HEK293 (cell line): ENCODE results near the gene ALDH7A1.

ENCODE experiments used
- FEZF1 ChIP-seq: fragments of 450-650 bp; formaldehyde crosslinking; IDR thresholded peaks from 2 replicates; pipeline ENCODE4 v1.5.1; 2016; ENCODE audit warnings: missing biosample characterization, missing genetic modification characterization
- GLIS1 ChIP-seq: fragments of 450-650 bp; formaldehyde crosslinking; IDR thresholded peaks from 2 replicates; pipeline ENCODE4 v1.5.1; 2016; ENCODE audit warnings: missing biosample characterization, missing genetic modification characterization
- HOXA7 ChIP-seq: sonication (generic); formaldehyde crosslinking; IDR thresholded peaks from 2 replicates; pipeline ENCODE4 v1.8.1; 2022; ENCODE audit warnings: missing genetic modification reagents, borderline replicate concordance
- MEIS1 ChIP-seq: sonication (generic); formaldehyde crosslinking; IDR thresholded peaks from 2 replicates; pipeline ENCODE4 v1.8.1; 2022; ENCODE audit warnings: missing genetic modification reagents, mild to moderate bottlenecking, borderline replicate concordance
- PATZ1 ChIP-seq: fragments of 450-650 bp; formaldehyde crosslinking; IDR thresholded peaks from 2 replicates; pipeline ENCODE4 v1.5.1; 2016; ENCODE audit warnings: missing biosample characterization, missing genetic modification characterization
- SP3 ChIP-seq: fragments of 450-650 bp; formaldehyde crosslinking; IDR thresholded peaks from 2 replicates; pipeline ENCODE4 v1.5.1; 2016; ENCODE audit warnings: missing biosample characterization, missing genetic modification characterization
- SP7 ChIP-seq: fragments of 450-650 bp; formaldehyde crosslinking; IDR thresholded peaks from 2 replicates; pipeline ENCODE4 v1.5.1; 2016; ENCODE audit warnings: missing biosample characterization, missing genetic modification characterization
- ZBTB7A ChIP-seq: fragments of 450-650 bp; formaldehyde crosslinking; IDR thresholded peaks from 2 replicates; pipeline ENCODE4 v1.5.1; 2016; ENCODE audit warnings: low read depth, missing biosample characterization, missing genetic modification characterization
- ZEB2 ChIP-seq: fragments of 450-650 bp; formaldehyde crosslinking; IDR thresholded peaks from 2 replicates; pipeline ENCODE4 v1.5.1; 2016; ENCODE audit warnings: missing biosample characterization, missing genetic modification characterization
- ZFP69B ChIP-seq: fragments of 450-650 bp; formaldehyde crosslinking; IDR thresholded peaks from 2 replicates; pipeline ENCODE4 v1.5.1; 2016; ENCODE audit warnings: missing biosample characterization, missing genetic modification characterization
- ZIC2 ChIP-seq: fragments of 450-650 bp; formaldehyde crosslinking; IDR thresholded peaks from 2 replicates; pipeline ENCODE4 v1.5.1; 2016; ENCODE audit warnings: missing biosample characterization, missing genetic modification characterization
- ZNF146 ChIP-seq: fragments of 450-650 bp; formaldehyde crosslinking; IDR thresholded peaks from 2 replicates; pipeline ENCODE4 v1.5.1; 2016; ENCODE audit warnings: missing biosample characterization, missing genetic modification characterization
- ZNF157 ChIP-seq: fragments of 450-650 bp; formaldehyde crosslinking; IDR thresholded peaks from 2 replicates; pipeline ENCODE4 v1.5.1; 2016; ENCODE audit warnings: missing biosample characterization, missing genetic modification characterization
- ZNF248 ChIP-seq: fragments of 450-650 bp; formaldehyde crosslinking; IDR thresholded peaks from 2 replicates; pipeline ENCODE4 v1.5.1; 2017; ENCODE audit warnings: missing biosample characterization, missing genetic modification characterization
- ZNF280D ChIP-seq: fragments of 450-650 bp; formaldehyde crosslinking; IDR thresholded peaks from 2 replicates; pipeline ENCODE4 v1.5.1; 2016; ENCODE audit warnings: missing biosample characterization, missing genetic modification characterization
- ZNF404 ChIP-seq: fragments of 450-650 bp; formaldehyde crosslinking; IDR thresholded peaks from 2 replicates; pipeline ENCODE4 v1.5.1; 2017; ENCODE audit warnings: missing biosample characterization, missing genetic modification characterization
- ZNF423 ChIP-seq: fragments of 450-650 bp; formaldehyde crosslinking; IDR thresholded peaks from 2 replicates; pipeline ENCODE4 v1.5.1; 2016; ENCODE audit warnings: missing biosample characterization, missing genetic modification characterization
- ZNF488 ChIP-seq: fragments of 450-650 bp; formaldehyde crosslinking; IDR thresholded peaks from 2 replicates; pipeline ENCODE4 v1.5.1; 2016; ENCODE audit warnings: missing biosample characterization, missing genetic modification characterization
- ZNF501 ChIP-seq: fragments of 450-650 bp; formaldehyde crosslinking; IDR thresholded peaks from 2 replicates; pipeline ENCODE4 v1.5.1; 2016; ENCODE audit warnings: missing biosample characterization, missing genetic modification characterization
- ZNF626 ChIP-seq: fragments of 450-650 bp; sonication (Bioruptor Pico); formaldehyde crosslinking; IDR thresholded peaks from 2 replicates; pipeline ENCODE4 v1.5.1; 2018; ENCODE audit warnings: missing biosample characterization, missing genetic modification characterization, inconsistent platforms
- ZNF629 ChIP-seq: fragments of 450-650 bp; formaldehyde crosslinking; IDR thresholded peaks from 2 replicates; pipeline ENCODE4 v1.5.1; 2017; ENCODE audit warnings: missing biosample characterization, missing genetic modification characterization
- ZNF639 ChIP-seq: fragments of 450-650 bp; formaldehyde crosslinking; IDR thresholded peaks from 2 replicates; pipeline ENCODE4 v1.5.1; 2016; ENCODE audit warnings: missing biosample characterization, missing genetic modification characterization
- ZNF658 ChIP-seq: fragments of 450-650 bp; formaldehyde crosslinking; IDR thresholded peaks from 2 replicates; pipeline ENCODE4; 2016; ENCODE audit warnings: missing biosample characterization, missing genetic modification characterization
- ZNF837 ChIP-seq: fragments of 450-650 bp; formaldehyde crosslinking; IDR thresholded peaks from 2 replicates; pipeline ENCODE4 v1.5.1; 2016; ENCODE audit warnings: missing biosample characterization, missing genetic modification characterization
- TF ChIP-seq, protein P1 (sequence below): fragments of 450-650 bp; formaldehyde crosslinking; optimal IDR thresholded peaks from 2 replicates; pipeline ENCODE3; 2016; ENCODE audit warnings: missing biosample characterization, mild to moderate bottlenecking, missing genetic modification characterization
- TF ChIP-seq, protein P2 (sequence below): fragments of 450-650 bp; formaldehyde crosslinking; IDR thresholded peaks from 2 replicates; pipeline ENCODE4 v1.5.0; 2017; ENCODE audit warnings: missing biosample characterization, missing genetic modification characterization, borderline replicate concordance
- TF ChIP-seq, protein P3 (sequence below): fragments of 450-650 bp; formaldehyde crosslinking; IDR thresholded peaks from 2 replicates; pipeline ENCODE4 v1.5.1; 2017; ENCODE audit warnings: missing biosample characterization, mild to moderate bottlenecking, missing genetic modification characterization, moderate library complexity
- TF ChIP-seq, protein P4 (sequence below): fragments of 450-650 bp; formaldehyde crosslinking; IDR thresholded peaks from 2 replicates; pipeline ENCODE4 v1.5.1; 2016; ENCODE audit warnings: missing biosample characterization, missing genetic modification characterization

The ALDH7A1 gene

GRCh38 chr5:126515337-126515736, 79.7 kb downstream of the ALDH7A1 start (continued):
- TF ChIP-seq ZNF488 (tag by site-specific recombination) = no peak
- no peak for TF ChIP-seq HOXA7 (CRISPR knock-in tag)
- no peak for TF ChIP-seq ZNF248 (tag by site-specific recombination)
- no peak for TF ChIP-seq ZNF837 (tag by site-specific recombination)
- no peak for TF ChIP-seq ZNF280D (tag by site-specific recombination)
- no peak for TF ChIP-seq ZNF501
- TF ChIP-seq FEZF1 (tag by site-specific recombination) = peak; percentile 72; the same call in 1 of the 2 replicates
- TF ChIP-seq ZNF639 (tag by site-specific recombination) = no peak
- no peak for TF ChIP-seq ZNF658 (tag by site-specific recombination)
- TF ChIP-seq, protein P1, sequence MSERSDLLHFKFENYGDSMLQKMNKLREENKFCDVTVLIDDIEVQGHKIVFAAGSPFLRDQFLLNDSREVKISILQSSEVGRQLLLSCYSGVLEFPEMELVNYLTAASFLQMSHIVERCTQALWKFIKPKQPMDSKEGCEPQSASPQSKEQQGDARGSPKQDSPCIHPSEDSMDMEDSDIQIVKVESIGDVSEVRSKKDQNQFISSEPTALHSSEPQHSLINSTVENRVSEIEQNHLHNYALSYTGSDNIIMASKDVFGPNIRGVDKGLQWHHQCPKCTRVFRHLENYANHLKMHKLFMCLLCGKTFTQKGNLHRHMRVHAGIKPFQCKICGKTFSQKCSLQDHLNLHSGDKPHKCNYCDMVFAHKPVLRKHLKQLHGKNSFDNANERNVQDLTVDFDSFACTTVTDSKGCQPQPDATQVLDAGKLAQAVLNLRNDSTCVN (tag by site-specific recombination) = peak; percentile 11
- TF ChIP-seq ZNF626 (tag by site-specific recombination) = no peak
- TF ChIP-seq ZNF423 = peak; percentile 45; the same call in 1 of the 2 replicates
- no peak for TF ChIP-seq ZNF157 (tag by site-specific recombination)
- no peak for TF ChIP-seq ZNF404 (tag by site-specific recombination)
- 0 out of 2 replicates have a peak, but pooled peaks have one; percentile 32 for TF ChIP-seq ZEB2 (tag by site-specific recombination)
- TF ChIP-seq MEIS1 = no peak
- 0 out of 2 replicates have a peak, but pooled peaks have one; percentile 38 for TF ChIP-seq PATZ1 (tag by site-specific recombination)
- no peak for TF ChIP-seq SP3
- TF ChIP-seq, protein P2, sequence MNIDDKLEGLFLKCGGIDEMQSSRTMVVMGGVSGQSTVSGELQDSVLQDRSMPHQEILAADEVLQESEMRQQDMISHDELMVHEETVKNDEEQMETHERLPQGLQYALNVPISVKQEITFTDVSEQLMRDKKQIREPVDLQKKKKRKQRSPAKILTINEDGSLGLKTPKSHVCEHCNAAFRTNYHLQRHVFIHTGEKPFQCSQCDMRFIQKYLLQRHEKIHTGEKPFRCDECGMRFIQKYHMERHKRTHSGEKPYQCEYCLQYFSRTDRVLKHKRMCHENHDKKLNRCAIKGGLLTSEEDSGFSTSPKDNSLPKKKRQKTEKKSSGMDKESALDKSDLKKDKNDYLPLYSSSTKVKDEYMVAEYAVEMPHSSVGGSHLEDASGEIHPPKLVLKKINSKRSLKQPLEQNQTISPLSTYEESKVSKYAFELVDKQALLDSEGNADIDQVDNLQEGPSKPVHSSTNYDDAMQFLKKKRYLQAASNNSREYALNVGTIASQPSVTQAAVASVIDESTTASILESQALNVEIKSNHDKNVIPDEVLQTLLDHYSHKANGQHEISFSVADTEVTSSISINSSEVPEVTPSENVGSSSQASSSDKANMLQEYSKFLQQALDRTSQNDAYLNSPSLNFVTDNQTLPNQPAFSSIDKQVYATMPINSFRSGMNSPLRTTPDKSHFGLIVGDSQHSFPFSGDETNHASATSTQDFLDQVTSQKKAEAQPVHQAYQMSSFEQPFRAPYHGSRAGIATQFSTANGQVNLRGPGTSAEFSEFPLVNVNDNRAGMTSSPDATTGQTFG = no peak
- TF ChIP-seq, protein P3, sequence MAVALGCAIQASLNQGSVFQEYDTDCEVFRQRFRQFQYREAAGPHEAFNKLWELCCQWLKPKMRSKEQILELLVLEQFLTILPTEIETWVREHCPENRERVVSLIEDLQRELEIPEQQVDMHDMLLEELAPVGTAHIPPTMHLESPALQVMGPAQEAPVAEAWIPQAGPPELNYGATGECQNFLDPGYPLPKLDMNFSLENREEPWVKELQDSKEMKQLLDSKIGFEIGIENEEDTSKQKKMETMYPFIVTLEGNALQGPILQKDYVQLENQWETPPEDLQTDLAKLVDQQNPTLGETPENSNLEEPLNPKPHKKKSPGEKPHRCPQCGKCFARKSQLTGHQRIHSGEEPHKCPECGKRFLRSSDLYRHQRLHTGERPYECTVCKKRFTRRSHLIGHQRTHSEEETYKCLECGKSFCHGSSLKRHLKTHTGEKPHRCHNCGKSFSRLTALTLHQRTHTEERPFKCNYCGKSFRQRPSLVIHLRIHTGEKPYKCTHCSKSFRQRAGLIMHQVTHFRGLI (tag by site-specific recombination) = no peak
- TF ChIP-seq, protein P4, sequence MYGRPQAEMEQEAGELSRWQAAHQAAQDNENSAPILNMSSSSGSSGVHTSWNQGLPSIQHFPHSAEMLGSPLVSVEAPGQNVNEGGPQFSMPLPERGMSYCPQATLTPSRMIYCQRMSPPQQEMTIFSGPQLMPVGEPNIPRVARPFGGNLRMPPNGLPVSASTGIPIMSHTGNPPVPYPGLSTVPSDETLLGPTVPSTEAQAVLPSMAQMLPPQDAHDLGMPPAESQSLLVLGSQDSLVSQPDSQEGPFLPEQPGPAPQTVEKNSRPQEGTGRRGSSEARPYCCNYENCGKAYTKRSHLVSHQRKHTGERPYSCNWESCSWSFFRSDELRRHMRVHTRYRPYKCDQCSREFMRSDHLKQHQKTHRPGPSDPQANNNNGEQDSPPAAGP (tag by site-specific recombination) = no peak
- TF ChIP-seq GLIS1 (tag by site-specific recombination) = peak; percentile 63
- no peak for TF ChIP-seq ZBTB7A
- TF ChIP-seq ZNF629 (tag by site-specific recombination) = peak; percentile 23; the same call in 1 of the 2 replicates
- no peak for TF ChIP-seq ZIC2 (tag by site-specific recombination)
- no peak for TF ChIP-seq ZNF146
- no peak for TF ChIP-seq ZFP69B (tag by site-specific recombination)
- TF ChIP-seq SP7 (tag by site-specific recombination) = 0 out of 2 replicates have a peak, but pooled peaks have one; percentile 11
